Breast epithelium (tissue), 4 donors: ENCODE results near the gene KANSL1L. TPM values are rescaled to one million over a fixed set of nuclear protein-coding genes. Genes with fewer than 3 reads are reported as not detected.

Experiments
- DNase-seq, 2 donors: peaks; one replicate each; pipeline ENCODE4 v3.0.0-alpha.2; 2019; ENCODE audit warnings: low spot score in 2 of 2
- H3K27ac ChIP-seq, 2 donors: fragments of 200-600 bp; sonication (generic) in 1 of 2; one replicate each; pipeline ENCODE4 v1.5.1; 2016 to 2019; ENCODE audit warnings: mild to moderate bottlenecking in 1 of 2
- H3K27me3 ChIP-seq, 2 donors: fragments of 200-600 bp; sonication (generic) in 1 of 2; one replicate each; pipeline versions ENCODE4 v1.5.1 to v1.6.0; 2017 to 2019; ENCODE audit warnings: control low read depth in 1 of 2, mild to moderate bottlenecking in 1 of 2
- H3K36me3 ChIP-seq: fragments of 200-600 bp; one replicate; pipeline ENCODE4 v1.5.1; 2019
- H3K4me1 ChIP-seq, 2 donors: fragments of 200-600 bp; sonication (generic); one replicate each; pipeline ENCODE4 v1.5.1; 2016 to 2019; ENCODE audit warnings: control low read depth in 1 of 2
- H3K4me3 ChIP-seq, 3 donors: fragments of 200-600 bp; sonication (generic); 1 replicate in 2 of 3; 2 replicates in 1 of 3; pipeline ENCODE4 v1.5.1; 2016 to 2019; ENCODE audit warnings: mild to moderate bottlenecking in 3 of 3, moderate library complexity in 2 of 3
- H3K9me3 ChIP-seq, 2 donors: fragments of 200-600 bp; sonication (generic) in 1 of 2; one replicate each; pipeline ENCODE4 v1.5.1; 2016 to 2019; ENCODE audit warnings: control low read depth in 1 of 2
- POLR2A ChIP-seq: fragments of 450-650 bp; IDR thresholded peaks from one replicate; pipeline ENCODE4 v1.6.1; 2016; ENCODE audit warnings: antibody characterized with exemption, mild to moderate bottlenecking, moderate library complexity
- POLR2AphosphoS5 ChIP-seq, 3 donors: sonication (generic); formaldehyde crosslinking; IDR thresholded peaks; one replicate each; pipeline ENCODE4 v1.6.1; 2017; ENCODE audit warnings: antibody characterized with exemption in 3 of 3
- intact Hi-C: fragments of 100-400 bp; cut with DNase I; formaldehyde crosslinking; loops from one replicate; pipeline ENCODE4 v1.15.1; 2023; ENCODE audit warnings: low total_unique reads
- total RNA-seq, 3 donors: library from RNA; depleted of rRNA; stranded (reverse); fragments of >200 nt; gene quantifications; one replicate each; pipeline ENCODE4 v1.1.0, GENCODE V29; 2016
- TF ChIP-seq, protein P1 (sequence below), 3 donors: fragments of 450-650 bp; IDR thresholded peaks; one replicate each; pipeline ENCODE4 v1.5.1; 2016 to 2017; ENCODE audit warnings: antibody characterized with exemption in 3 of 3, mild to moderate bottlenecking in 3 of 3, moderate library complexity in 3 of 3

Gene KANSL1L
- total RNA-seq, 3 donors from 2014 or later: 40.3 to 55.8 (median 52.8) TPM

DNA sequence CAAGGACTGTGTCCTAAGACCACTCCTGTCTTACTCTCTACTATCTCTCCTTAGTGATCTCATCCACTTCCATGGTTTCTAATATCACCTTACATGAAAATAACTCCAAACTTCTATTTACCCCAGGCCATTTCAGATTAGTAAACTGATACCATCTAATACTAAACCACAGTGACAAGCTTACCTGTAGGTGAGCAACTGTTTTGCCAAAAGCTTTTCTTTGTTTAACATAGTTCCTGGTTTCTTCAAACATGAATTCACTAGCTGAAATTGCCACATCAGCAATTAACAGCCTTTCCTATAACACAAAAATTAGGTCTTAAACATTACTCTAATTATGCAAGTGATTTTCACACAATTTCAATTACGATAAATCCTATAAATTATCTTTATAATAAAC lies 31.9 kb upstream of the KANSL1L start:
- no peak overlapping the region for H3K4me3 ChIP-seq
- H3K36me3 ChIP-seq: no peaks in the 10 kb centered on the region
- intact Hi-C loops: no loop called here
- no peaks in the 10 kb centered on the region for H3K9me3 ChIP-seq
- TF ChIP-seq POLR2A: no peak
- TF ChIP-seq POLR2AphosphoS5 (IDR thresholded peaks at IDR 0.05): no peak
- TF ChIP-seq, protein P1, sequence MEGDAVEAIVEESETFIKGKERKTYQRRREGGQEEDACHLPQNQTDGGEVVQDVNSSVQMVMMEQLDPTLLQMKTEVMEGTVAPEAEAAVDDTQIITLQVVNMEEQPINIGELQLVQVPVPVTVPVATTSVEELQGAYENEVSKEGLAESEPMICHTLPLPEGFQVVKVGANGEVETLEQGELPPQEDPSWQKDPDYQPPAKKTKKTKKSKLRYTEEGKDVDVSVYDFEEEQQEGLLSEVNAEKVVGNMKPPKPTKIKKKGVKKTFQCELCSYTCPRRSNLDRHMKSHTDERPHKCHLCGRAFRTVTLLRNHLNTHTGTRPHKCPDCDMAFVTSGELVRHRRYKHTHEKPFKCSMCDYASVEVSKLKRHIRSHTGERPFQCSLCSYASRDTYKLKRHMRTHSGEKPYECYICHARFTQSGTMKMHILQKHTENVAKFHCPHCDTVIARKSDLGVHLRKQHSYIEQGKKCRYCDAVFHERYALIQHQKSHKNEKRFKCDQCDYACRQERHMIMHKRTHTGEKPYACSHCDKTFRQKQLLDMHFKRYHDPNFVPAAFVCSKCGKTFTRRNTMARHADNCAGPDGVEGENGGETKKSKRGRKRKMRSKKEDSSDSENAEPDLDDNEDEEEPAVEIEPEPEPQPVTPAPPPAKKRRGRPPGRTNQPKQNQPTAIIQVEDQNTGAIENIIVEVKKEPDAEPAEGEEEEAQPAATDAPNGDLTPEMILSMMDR (IDR thresholded peaks at IDR 0.05): no peak
- no peaks in the 10 kb centered on the region for H3K4me1 ChIP-seq
- DNase-seq: no peak
- peaks cover 0 to 52% of the 10 kb centered on the region in 2 donors for H3K27me3 ChIP-seq
- H3K27ac ChIP-seq: no peak overlapping the region

DNA sequence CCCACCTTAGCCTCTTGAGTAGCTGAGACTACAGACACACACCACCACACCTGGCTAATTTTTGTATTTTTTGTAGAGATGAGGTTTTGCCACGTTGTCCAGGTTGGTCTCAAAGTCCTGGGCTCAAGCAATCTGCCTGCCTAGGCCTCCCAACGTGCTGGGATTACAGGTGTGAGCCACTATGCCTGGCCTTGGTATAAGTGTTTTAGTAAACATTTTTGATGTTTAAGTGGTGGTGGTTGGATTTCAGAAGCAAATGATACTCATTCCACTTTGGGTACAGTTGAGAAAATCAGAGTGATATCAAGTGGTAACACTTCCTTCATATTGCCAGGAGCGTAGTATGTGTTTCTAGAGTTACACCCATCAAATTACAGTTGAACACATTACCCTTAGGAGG lies 28.6 kb upstream of the KANSL1L start:
- no peaks in the 10 kb centered on the region for H3K4me1 ChIP-seq
- H3K36me3 ChIP-seq: no peaks in the 10 kb centered on the region
- H3K9me3 ChIP-seq: no peaks in the 10 kb centered on the region
- no peak for TF ChIP-seq POLR2A
- TF ChIP-seq POLR2AphosphoS5 (IDR thresholded peaks at IDR 0.05): no peak
- TF ChIP-seq, protein P1 (IDR thresholded peaks at IDR 0.05): no peak
- DNase-seq: no peak
- H3K27me3 ChIP-seq: peaks cover 0 to 31% of the 10 kb centered on the region in 2 donors
- H3K27ac ChIP-seq: no peak overlapping the region
- H3K4me3 ChIP-seq: no peak overlapping the region
- intact Hi-C loops: loop anchor here (10.0 kb wide), 1 partner anchor 215 kb away; no protein-coding TSS in a partner anchor

DNA sequence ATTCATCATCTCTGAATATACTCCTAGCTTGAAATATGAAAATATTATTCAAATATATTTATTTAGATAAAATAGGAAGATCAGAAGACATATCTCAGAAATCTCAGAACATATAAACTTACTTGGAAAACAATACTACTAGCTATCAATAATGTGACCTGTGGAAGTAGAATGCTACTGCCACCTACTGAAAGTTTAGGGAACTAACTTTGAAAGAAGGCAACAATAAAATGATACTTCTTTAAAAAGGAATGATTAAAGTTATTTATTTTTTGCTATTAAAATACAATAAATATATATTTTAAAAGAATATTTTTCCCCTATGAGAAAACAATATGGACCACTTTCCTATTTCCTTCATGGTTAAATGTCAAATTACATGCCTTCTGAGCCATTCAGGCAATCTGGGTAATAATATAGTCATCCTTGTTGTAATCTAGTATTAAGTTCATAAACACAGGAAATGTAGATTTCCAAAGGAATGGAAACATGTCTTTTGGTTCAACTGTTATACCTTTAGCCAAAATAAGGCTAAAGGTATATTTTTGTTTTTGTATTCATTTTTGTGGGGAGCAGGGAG lies 28.1 kb upstream of the KANSL1L start:
- intact Hi-C loops: loop anchor here (10.0 kb wide), 1 partner anchor 214 kb away; no protein-coding TSS in a partner anchor
- Histone ChIP-seq H3K9me3 (no peaks in the 10 kb centered on the region), H3K4me1 (no peaks in the 10 kb centered on the region), H3K27ac (no peak overlapping the region), H3K36me3 (no peaks in the 10 kb centered on the region), H3K4me3 (no peak overlapping the region), H3K27me3 (peaks cover 0 to 31% of the 10 kb centered on the region in 2 donors)
- TF ChIP-seq POLR2AphosphoS5 (IDR thresholded peaks at IDR 0.05) (no peak), POLR2A (no peak)
- TF ChIP-seq, protein P1 (IDR thresholded peaks at IDR 0.05): peak; percentile 43 to 51 (median 45)
- DNase-seq: no peak

DNA sequence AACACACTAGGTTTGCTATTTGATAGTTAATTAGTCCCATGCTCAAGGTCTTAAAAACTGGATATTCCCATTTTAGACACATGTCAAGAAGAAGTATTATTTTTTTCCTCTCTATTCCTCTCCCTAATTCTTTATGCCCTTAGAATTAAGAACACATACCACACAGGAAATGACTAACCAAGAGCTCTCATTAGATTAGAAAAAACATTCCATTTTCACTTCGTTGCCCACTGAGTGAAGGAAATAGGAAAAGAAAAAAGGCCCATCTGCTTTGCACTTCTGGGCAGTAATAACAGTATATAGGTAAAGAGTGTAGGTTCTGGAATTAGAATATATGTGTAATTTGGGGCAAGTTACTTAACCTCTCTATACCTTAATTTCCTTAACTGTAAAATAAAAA lies 27.1 kb upstream of the KANSL1L start:
- H3K36me3 ChIP-seq: no peaks in the 10 kb centered on the region
- no peak overlapping the region for H3K27ac ChIP-seq
- no peaks in the 10 kb centered on the region for H3K9me3 ChIP-seq
- TF ChIP-seq, protein P1 (IDR thresholded peaks at IDR 0.05): no peak
- no peak for TF ChIP-seq POLR2AphosphoS5 (IDR thresholded peaks at IDR 0.05)
- TF ChIP-seq POLR2A: no peak
- no peak for DNase-seq
- no peaks in the 10 kb centered on the region for H3K4me1 ChIP-seq
- no peak overlapping the region for H3K4me3 ChIP-seq
- intact Hi-C loops: loop anchor here (10.0 kb wide), 1 partner anchor 214 kb away; no protein-coding TSS in a partner anchor
- peaks cover 0 to 31% of the 10 kb centered on the region in 2 donors for H3K27me3 ChIP-seq

DNA sequence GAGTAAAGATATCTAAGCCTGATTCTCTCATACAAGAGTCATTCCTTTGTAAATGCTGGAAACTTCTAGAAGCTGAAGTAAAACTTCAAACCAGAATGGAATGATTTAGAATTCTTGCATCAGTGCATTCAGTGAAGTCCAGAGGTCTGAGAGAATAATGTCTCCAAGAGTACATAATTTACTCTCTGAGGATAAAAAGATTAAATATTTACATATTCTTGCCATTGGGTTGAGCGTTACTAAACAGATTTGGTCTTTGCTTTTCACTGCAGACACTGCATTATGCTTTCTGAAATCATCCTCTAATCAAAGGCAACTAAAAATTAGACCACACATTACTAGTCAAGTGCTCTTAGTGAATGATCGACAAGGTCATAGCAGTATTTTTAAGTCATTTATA lies 26.5 kb upstream of the KANSL1L start:
- intact Hi-C loops: loop anchor here (10.0 kb wide), 1 partner anchor 213 kb away; no protein-coding TSS in a partner anchor
- peaks cover 0 to 31% of the 10 kb centered on the region in 2 donors for H3K27me3 ChIP-seq
- no peaks in the 10 kb centered on the region for H3K36me3 ChIP-seq
- no peaks in the 10 kb centered on the region for H3K4me1 ChIP-seq
- no peak for TF ChIP-seq POLR2A
- TF ChIP-seq, protein P1 (IDR thresholded peaks at IDR 0.05): no peak
- DNase-seq: no peak
- H3K27ac ChIP-seq: no peak overlapping the region
- H3K4me3 ChIP-seq: no peak overlapping the region
- H3K9me3 ChIP-seq: no peaks in the 10 kb centered on the region
